ENCODE measurements around the gene ITGAD. TPM values are rescaled to one million over a fixed set of nuclear protein-coding genes. Genes with fewer than 3 reads are reported as not detected.

The ITGAD gene
- total RNA-seq, 1 donor, result not detected

GRCh38 chr16:31417916-31418315, 24.8 kb downstream of the ITGAD start:
- no peak for TF ChIP-seq CTCF (IDR thresholded peaks at IDR 0.05; ENCODE audit: insufficient read depth, low read depth, low read length)
- H3K4me3 ChIP-seq (ENCODE audit: low read depth, low read length), result no peak overlapping the region
- no peak for DNase-seq (ENCODE audit: low read depth)

- TF ChIP-seq CTCF (IDR thresholded peaks at IDR 0.05; ENCODE audit: insufficient read depth, low read depth, low read length), result no peak
Measured at GRCh38 chr16:31420037-31420436, 26.9 kb downstream of the ITGAD start.

GRCh38 chr16:31421587-31421986, 28.5 kb downstream of the ITGAD start:
- DNase-seq (ENCODE audit: low read depth), result no peak
- TF ChIP-seq CTCF (IDR thresholded peaks at IDR 0.05; ENCODE audit: insufficient read depth, low read depth, low read length), result no peak
- no peak overlapping the region for H3K4me3 ChIP-seq (ENCODE audit: low read depth, low read length)

More at GRCh38 chr16:31420037-31420436, 26.9 kb downstream of the ITGAD start:
- no peak overlapping the region for H3K4me3 ChIP-seq (ENCODE audit: low read depth, low read length)
- no peak for DNase-seq (ENCODE audit: low read depth)

- no peak overlapping the region for H3K4me3 ChIP-seq (ENCODE audit: low read depth, low read length)
- no peak for TF ChIP-seq CTCF (IDR thresholded peaks at IDR 0.05; ENCODE audit: insufficient read depth, low read depth, low read length)
- DNase-seq (ENCODE audit: low read depth), result no peak
Measured at GRCh38 chr16:31423241-31423640, 30.1 kb downstream of the ITGAD start.

GRCh38 chr16:31423801-31424200, 30.7 kb downstream of the ITGAD start:
- no peak overlapping the region for H3K4me3 ChIP-seq (ENCODE audit: low read depth, low read length)
- no peak for TF ChIP-seq CTCF (IDR thresholded peaks at IDR 0.05; ENCODE audit: insufficient read depth, low read depth, low read length)
- DNase-seq (ENCODE audit: low read depth), result no peak

GRCh38 chr16:31427441-31428278, 34.5 kb downstream of the ITGAD start:
- DNase-seq (ENCODE audit: low read depth), result peak; percentile 33
- H3K4me3 ChIP-seq (ENCODE audit: low read depth, low read length), result peak overlapping the region; percentile 49
- no peak for TF ChIP-seq CTCF (IDR thresholded peaks at IDR 0.05; ENCODE audit: insufficient read depth, low read depth, low read length)

- DNase-seq (ENCODE audit: low read depth), result no peak
- no peak for TF ChIP-seq CTCF (IDR thresholded peaks at IDR 0.05; ENCODE audit: insufficient read depth, low read depth, low read length)
- peak within 1 kb of the TSS; percentile 49 for H3K4me3 ChIP-seq (ENCODE audit: low read depth, low read length)
Measured at GRCh38 chr16:31428279-31428597, 35.1 kb downstream of the ITGAD start, which contains the start of gene COX6A2. COX6A2 (minus strand) TSS chr16:31428360; CDS start chr16:31428325, 35 bp downstream.
